Esophagus muscularis mucosa (tissue), 4 donors: ENCODE data around the gene AIF1.

Experiments used
- CTCF ChIP-seq, 3 experiments: fragments of 200-600 bp in 2 of 3; fragments of 450-650 bp in 1 of 3; sonication (generic) in 2 of 3; IDR thresholded peaks; one replicate each; pipeline ENCODE4 v1.5.1; 2017 to 2019; ENCODE audit warnings: antibody characterized with exemption in 3 of 3, mild to moderate bottlenecking in 2 of 3, moderate library complexity in 1 of 3
- EP300 ChIP-seq: sonication (generic); formaldehyde crosslinking; IDR thresholded peaks from one replicate; pipeline ENCODE4 v1.6.1; 2017; ENCODE audit warnings: antibody characterized with exemption
- POLR2A ChIP-seq: fragments of 450-650 bp; IDR thresholded peaks from one replicate; pipeline ENCODE4 v1.6.1; 2017; ENCODE audit warnings: antibody characterized with exemption, moderate library complexity, mild to moderate bottlenecking, low read depth
- POLR2AphosphoS5 ChIP-seq, 2 donors: sonication (generic); formaldehyde crosslinking; IDR thresholded peaks; one replicate each; pipeline ENCODE4 v1.6.1; 2017; ENCODE audit warnings: antibody characterized with exemption in 2 of 2

- TF ChIP-seq CTCF (IDR thresholded peaks at IDR 0.05): no peak
- TF ChIP-seq POLR2A: no peak
- no peak for TF ChIP-seq POLR2AphosphoS5 (IDR thresholded peaks at IDR 0.05)
- no peak for TF ChIP-seq EP300
These were observed 7.7 kb downstream of the AIF1 start for GRCh38 chr6:31622684-31623091.
